Stimulated activated CD8-positive, alpha-beta memory T cell treated with anti-CD3 and anti-CD28 coated beads, Interleukin-15, amount 100 ng/mL, for 1 hour (primary cell): ENCODE measurements around the gene TNS1.

ENCODE experiments used
- DNase-seq: peaks from one replicate; pipeline ENCODE4 v3.0.0-alpha.2; 2020; ENCODE audit warnings: low read depth

The TNS1 gene

GRCh38 chr2:217943446-217944321 is 59.1 kb downstream of the TNS1 start:
- no peak for DNase-seq

DNA sequence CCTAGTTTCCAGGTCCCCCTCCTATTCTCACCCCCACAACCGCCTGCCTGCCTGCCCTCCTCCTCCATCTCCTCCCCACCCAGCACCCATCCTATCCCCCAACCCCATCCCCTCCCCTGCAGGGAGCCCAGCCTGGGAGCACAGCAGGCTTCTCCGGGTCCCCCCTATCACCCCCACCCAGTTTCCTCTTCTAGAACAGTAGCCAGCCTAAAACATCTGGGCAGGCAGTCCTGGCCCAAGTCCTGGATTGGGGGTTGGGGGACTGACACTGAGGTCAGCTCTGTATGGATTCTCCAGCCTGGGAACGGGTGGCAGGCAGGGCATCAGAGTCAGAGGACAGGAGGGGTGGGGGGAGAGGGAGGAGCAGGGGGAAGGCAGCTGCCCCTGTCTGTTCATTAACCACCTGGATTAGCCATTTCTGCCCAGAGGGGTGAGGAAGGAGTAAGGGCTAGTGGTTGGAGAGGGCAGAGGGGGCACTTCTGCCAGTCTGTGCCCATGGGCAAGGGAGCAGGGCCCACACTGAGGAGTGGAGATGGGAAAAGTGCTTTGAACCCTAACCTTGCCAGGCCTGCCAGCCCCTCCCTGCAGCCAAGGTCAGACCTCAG is 60.0 kb downstream of the TNS1 start:
- DNase-seq = no peak

GRCh38 chr2:217941886-217942728 is 60.7 kb downstream of the TNS1 start:
- no peak for DNase-seq

- no peak for DNase-seq
Measured at GRCh38 chr2:217941339-217941738, 61.5 kb downstream of the TNS1 start.

DNA sequence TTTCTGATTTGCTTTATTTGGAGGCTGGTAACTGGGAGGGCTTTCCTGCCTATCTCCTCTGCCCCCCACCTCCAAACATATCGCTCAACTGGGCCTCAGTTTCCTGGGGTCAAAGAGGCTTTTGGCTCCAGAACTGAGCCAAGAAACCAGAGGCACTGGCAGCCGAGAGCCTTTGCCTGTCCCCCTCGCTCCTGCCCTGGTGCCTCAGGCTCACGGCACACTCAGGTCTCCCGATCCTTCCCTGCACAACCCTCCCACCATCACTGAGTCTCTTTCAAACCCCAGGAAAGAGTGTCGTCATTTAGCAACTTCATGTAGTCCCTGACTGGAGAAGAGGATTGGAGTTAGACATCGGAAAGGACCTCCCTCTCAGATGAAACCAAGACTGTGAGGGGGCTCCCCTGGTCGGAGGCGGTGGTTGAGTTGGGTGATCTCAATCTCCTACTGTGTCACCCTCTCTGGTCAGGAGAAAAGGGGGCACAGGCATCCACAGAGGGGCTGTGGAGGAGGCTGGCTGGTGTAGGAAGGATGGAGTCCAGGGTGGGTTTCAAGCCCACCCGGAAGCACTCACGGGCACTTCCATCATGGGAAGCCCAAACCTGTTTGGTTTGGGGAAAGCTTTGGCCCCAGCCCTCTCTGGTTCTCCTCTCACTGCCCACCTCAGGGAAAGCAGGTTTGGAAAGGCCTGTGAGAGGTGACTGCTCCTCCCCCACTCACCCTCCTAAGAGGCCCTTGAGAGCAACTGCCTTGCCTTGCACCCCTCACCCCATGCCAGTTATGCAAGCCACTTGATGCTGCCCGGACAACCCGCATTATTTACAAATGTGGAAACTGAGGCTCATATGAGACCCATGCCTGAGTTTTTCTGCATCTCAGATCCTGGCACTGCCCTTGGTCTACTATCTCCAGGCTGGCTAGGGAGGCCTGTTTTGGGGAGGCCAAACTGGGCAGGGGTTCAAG is 62.3 kb downstream of the TNS1 start:
- no peak for DNase-seq

GRCh38 chr2:217939629-217940245 is 63.1 kb downstream of the TNS1 start:
- DNase-seq = no peak

GRCh38 chr2:217939220-217939619 is 63.6 kb downstream of the TNS1 start:
- DNase-seq = no peak

GRCh38 chr2:217938036-217938435 is 64.8 kb downstream of the TNS1 start:
- no peak for DNase-seq

DNA sequence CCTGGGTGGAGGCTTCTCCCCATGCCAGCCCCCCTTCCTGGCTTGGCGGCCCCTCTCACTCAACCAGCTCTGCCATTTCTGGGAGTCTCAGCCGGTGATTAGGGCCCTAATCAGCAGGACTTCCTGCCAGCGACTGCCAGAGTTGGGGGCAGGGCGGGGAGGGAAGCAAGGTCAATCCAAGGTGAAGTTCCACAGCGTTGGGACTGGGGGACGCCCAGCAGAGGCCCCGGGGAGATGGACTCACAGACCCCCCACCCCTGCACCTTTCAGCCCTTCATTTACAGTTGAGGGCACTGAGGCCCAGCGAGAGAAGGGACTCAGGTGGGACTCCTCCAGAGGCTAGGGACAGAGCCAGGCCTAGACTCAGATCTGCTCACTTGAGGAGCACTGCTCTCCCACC is 65.3 kb downstream of the TNS1 start:
- DNase-seq = no peak

DNA sequence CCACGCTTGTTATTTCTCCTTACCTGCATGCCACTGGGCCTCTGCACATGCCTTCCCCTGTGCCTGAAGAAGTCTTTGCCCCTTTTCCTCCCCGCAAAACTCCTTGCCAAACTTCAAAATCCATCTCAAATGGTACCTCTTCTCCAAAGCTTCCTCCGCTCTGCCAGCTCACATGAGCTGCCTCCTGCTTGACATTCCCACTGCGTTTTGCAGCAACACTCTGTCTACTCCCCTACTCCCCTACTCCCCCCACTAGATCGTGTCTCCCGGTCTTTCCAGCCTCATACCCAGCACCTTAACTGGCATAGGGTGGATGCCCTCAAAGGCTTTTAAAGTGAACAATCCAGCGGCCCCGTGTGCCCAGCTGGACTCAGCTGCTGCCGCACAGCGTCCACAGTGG is 65.8 kb downstream of the TNS1 start:
- DNase-seq = no peak

DNA sequence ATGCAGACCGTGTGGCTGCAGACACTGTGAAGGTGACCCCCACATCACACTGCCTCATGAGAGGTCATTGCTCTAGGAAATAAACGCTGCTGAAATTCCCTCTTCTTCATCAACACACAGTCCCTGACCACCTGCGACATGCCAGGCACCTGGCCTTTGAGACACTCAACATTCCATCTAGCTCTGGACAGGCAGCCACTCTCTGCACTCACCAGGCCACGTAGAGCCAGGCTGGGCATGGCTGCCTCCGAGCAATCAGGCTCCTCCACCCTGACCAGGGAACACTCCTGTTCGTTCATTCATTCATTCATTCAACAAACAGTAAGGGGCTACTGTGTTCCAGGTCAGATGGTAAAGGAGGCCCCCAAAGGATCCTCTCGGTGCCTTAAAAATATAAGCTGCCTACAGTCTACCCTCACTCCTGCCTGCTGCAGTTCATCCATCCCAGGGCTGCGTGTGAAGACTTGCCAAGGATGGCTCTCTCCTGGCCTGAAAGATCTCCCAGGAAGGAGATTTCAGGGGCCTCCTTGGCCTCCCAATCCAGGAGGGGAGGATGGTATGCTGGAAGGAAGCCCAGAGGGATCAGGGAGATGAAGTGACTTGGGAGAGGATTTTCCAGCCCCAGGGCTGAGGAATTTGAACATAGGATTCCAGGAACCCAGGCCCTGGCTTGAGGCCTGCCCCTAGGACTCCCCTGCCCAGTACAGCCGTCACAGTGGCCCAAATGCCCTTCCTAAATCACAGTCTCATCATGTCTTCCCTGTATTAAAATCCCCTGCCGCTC is 66.7 kb downstream of the TNS1 start:
- DNase-seq = no peak

DNA sequence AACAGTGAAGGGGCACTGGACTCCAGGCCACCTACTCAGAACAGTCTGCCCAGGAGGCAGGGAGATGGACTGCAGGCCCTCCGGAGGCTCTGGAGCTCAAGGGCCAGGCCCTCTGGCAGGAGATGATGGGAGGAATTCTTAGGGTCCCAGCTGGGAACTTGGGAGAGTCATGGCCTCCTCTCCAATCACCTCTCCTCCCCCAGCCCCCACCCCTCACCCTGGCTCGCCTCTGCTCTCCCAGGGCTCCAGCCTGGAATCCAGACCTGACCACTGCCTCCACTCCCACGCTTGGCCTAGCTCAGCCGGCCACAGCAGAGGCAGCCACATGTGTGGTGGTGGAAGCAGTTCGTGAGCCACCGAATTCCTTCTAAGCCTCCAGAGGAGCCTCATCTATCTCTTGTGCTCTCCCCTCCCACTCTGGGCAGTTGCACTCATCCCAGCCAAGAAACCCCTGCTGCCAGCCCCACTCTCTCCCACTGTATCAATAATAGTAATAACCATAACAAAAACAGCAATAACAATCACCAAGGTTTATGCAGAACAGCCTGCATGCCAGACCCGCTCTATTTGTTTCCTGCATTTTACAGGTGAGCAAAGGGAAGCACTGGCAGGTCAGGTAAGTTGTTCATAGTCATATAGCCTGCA is 67.4 kb downstream of the TNS1 start:
- DNase-seq = no peak

DNA sequence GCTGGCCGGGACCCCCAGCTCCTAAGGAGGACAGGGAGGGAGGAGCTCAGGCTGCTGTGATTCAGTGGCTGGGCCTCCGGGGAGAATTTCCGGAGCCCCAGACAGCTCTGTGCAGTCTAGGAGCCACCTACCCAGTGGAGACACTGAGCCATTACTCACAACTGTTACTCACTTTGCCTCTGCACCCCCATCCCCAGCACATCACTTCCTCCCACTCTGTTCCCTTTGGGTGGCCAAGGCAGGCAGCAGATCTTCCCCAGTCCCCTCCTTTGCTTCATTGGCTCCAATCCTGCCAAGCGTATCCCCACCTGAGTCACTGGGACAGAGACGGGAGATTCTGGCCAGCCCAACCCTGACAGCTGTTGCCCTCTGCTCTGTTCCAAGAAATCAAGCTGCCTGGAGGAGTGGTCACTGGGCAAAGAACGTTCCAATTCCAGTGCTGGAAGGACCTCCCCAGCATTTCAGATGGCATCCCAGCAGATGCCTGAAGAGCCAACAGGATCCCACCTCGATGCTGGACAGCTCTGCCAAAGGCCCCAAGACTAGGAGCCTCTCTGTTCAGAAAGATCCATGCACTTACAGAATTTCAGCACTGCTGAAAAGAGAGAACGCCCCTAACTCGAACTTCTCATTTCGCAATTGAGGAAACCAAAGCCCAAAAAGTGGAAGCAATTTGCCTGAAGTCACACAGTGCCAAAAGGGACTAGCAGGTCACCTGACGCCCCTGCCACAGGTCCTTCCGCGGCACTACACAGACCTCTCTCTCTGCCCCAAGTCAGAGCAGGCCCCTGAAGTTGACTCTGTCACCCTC is 68.3 kb downstream of the TNS1 start:
- DNase-seq = no peak

- no peak for DNase-seq
Measured at GRCh38 chr2:217933617-217933993, 69.2 kb downstream of the TNS1 start.

DNA sequence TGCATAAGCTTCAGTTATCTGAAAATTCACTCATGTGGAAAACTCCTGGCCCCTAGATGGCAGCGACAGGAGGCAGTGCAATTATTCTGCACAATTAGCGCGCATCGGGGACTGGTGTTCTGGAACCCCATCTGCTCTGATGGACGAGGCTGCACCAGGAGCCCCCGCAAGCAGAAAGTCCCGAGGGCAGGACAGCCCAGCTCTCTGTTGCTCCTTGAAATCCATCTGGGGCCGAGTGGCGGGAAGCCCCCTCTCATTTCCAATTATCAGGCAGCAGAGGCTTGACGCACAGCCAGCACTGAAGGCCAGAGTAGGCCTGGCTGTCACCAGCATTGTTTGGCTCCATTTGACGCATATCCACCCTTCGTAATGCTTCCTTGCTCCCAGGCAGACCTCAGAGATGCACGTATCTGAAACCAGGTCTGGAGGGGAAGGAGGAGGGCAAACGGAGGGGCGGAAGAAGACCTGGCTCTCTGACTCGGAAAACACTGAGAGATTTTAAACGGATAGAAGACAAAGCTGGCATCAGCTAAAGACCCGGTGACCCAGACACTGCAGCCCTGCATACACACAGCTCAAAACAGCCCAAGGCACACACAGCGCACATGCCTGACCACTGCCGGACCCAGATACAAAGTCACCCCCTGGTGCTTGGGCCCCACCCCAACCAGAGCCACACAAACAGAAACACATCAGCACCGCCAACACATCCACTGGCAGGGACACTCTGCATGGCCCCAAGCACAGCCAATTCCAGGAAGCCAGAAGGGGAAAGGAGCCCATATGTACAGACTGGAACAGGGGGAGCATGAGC is 69.8 kb downstream of the TNS1 start:
- DNase-seq = no peak

- no peak for DNase-seq
Measured at GRCh38 chr2:217931846-217932560, 70.8 kb downstream of the TNS1 start.

- DNase-seq = no peak
Measured at GRCh38 chr2:217930761-217931563, 71.8 kb downstream of the TNS1 start.
